Astrocyte of the hippocampus (primary cell): ENCODE measurements around the gene TPSAB1.
"Not testable (repeated sequence)": the region's sequence is repeated elsewhere in the genome, so short reads cannot be mapped to it uniquely, and the experiment has no call there.

ENCODE experiments used
- DNase-seq: peaks from one replicate; pipeline ENCODE4 v3.0.0; 2011; ENCODE audit warnings: low read depth, low spot score

TPSAB1 gene

GRCh38 chr16:1247903-1248537 lies 7.5 kb downstream of the TPSAB1 start:
- DNase-seq = not testable (repeated sequence)

GRCh38 chr16:1249031-1249755 lies 8.7 kb downstream of the TPSAB1 start:
- not testable (repeated sequence) for DNase-seq

GRCh38 chr16:1253701-1254364 lies 13.3 kb downstream of the TPSAB1 start:
- DNase-seq = not testable (repeated sequence)

- not testable (repeated sequence) for DNase-seq
Measured at GRCh38 chr16:1254821-1255220, 14.3 kb downstream of the TPSAB1 start.

- not testable (repeated sequence) for DNase-seq
Measured at GRCh38 chr16:1255276-1256122, 15.0 kb downstream of the TPSAB1 start, which contains the start of gene TPSD1. Gene TPSD1, plus strand, starts transcription at chr16:1256069. Its CDS starts 212 bp downstream, at chr16:1256281.

GRCh38 chr16:1256296-1256873 lies 15.9 kb downstream of the TPSAB1 start:
- DNase-seq = not testable (repeated sequence)

GRCh38 chr16:1256874-1257322 lies 16.4 kb downstream of the TPSAB1 start:
- DNase-seq = no peak

- DNase-seq = no peak
Measured at GRCh38 chr16:1257561-1258224, 17.2 kb downstream of the TPSAB1 start.

- DNase-seq = no peak
Measured at GRCh38 chr16:1258225-1258600, 17.7 kb downstream of the TPSAB1 start.

GRCh38 chr16:1258906-1259759 lies 18.6 kb downstream of the TPSAB1 start:
- no peak for DNase-seq

- no peak for DNase-seq
Measured at GRCh38 chr16:1259760-1260068, 19.2 kb downstream of the TPSAB1 start.

GRCh38 chr16:1260101-1260680 lies 19.7 kb downstream of the TPSAB1 start:
- DNase-seq = no peak

GRCh38 chr16:1261131-1261892 lies 20.8 kb downstream of the TPSAB1 start:
- no peak for DNase-seq

- no peak for DNase-seq
Measured at GRCh38 chr16:1262210-1262845, 21.8 kb downstream of the TPSAB1 start.

GRCh38 chr16:1262846-1263221 lies 22.3 kb downstream of the TPSAB1 start:
- no peak for DNase-seq

GRCh38 chr16:1263591-1264344 lies 23.3 kb downstream of the TPSAB1 start:
- no peak for DNase-seq

- no peak for DNase-seq
Measured at GRCh38 chr16:1264345-1265089, 24.0 kb downstream of the TPSAB1 start.
